ENCODE measurements around the gene NOL7. TPM values are rescaled to one million over a fixed set of nuclear protein-coding genes. Genes with fewer than 3 reads are reported as not detected.

Gene NOL7
- total and polyA plus RNA-seq, 2 of the 8 experiments (the other 6 are each of a cell fraction or from before 2014, with no cell fraction given) = 16.4 to 70.4 TPM

DNA sequence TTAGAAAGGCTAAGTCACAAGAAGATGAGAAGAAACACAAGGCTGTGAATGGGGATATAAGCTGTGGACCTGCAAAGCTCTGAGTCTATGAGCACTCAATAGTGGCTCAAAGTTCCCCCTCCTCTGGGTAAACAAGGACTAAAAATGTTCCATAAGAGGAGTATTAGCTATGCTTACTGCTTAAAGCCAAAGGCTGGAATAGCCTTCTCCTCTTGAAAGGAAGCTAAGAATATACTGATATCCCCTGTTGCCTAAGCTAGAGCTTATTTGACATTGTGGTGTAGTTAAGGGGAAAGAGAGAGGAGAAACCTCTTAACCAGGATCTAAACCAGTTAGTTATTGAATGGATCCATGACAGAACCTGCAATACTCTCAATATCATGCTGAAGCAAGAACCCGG, 45.8 kb downstream of the NOL7 start:
- CTCF ChIA-PET (ENCODE audit: partially characterized antibody) = no interaction called here

More for the DNA sequence above, 45.8 kb downstream of the NOL7 start:
- FAIRE-seq (no peak), DNase-seq (ENCODE audit: low read depth in 1 of 2, low spot score in 2 of 2) (no peak)
- no peaks in the 10 kb centered on the region for H3K36me3 ChIP-seq (ENCODE audit: control insufficient read depth in 2 of 4, insufficient read depth in 4 of 4, low read length in 3 of 4)
- H3K23ac ChIP-seq (ENCODE audit: insufficient read length) = no peak overlapping the region
- TF ChIP-seq BRCA1 (IDR thresholded peaks at IDR 0.05; ENCODE audit: low read depth, low read length) = no peak
- no peak for TF ChIP-seq SP2 (IDR thresholded peaks at IDR 0.05; ENCODE audit: low read length)
- TF ChIP-seq, protein P1, sequence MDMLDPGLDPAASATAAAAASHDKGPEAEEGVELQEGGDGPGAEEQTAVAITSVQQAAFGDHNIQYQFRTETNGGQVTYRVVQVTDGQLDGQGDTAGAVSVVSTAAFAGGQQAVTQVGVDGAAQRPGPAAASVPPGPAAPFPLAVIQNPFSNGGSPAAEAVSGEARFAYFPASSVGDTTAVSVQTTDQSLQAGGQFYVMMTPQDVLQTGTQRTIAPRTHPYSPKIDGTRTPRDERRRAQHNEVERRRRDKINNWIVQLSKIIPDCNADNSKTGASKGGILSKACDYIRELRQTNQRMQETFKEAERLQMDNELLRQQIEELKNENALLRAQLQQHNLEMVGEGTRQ (IDR thresholded peaks at IDR 0.05; ENCODE audit: low read length) = no peak
- no peak for TF ChIP-seq CHD2 (IDR thresholded peaks at IDR 0.05; ENCODE audit: low read length)
- no peak for TF ChIP-seq CEBPB (IDR thresholded peaks at IDR 0.05; ENCODE audit: low read depth, low read length)
- TF ChIP-seq CBX8 (IDR thresholded peaks at IDR 0.05; ENCODE audit: borderline replicate concordance, low read depth, low read length) = no peak
- TF ChIP-seq POLR2AphosphoS5 (IDR thresholded peaks at IDR 0.05; ENCODE audit: low read depth, low read length) = no peak
- TF ChIP-seq CBX5 (IDR thresholded peaks at IDR 0.05; ENCODE audit: low read depth, low read length) = no peak
- TF ChIP-seq FOSL1 (IDR thresholded peaks at IDR 0.05; ENCODE audit: insufficient read depth, low read depth, low read length) = no peak
- TF ChIP-seq CREB1 (IDR thresholded peaks at IDR 0.05) = no peak
- TF ChIP-seq RXRA (IDR thresholded peaks at IDR 0.05; ENCODE audit: insufficient read depth, low read depth, low read length) = no peak
- TF ChIP-seq EP300 (IDR thresholded peaks at IDR 0.05; ENCODE audit: borderline replicate concordance in 1 of 2, low read depth in 2 of 2, low read length in 2 of 2) = no peak
- no peak for TF ChIP-seq POU5F1 (IDR thresholded peaks at IDR 0.05; ENCODE audit: low read depth, low read length)
- no peaks in the 10 kb centered on the region for H3K27me3 ChIP-seq (replicated peaks in 1 of 4; ENCODE audit: control insufficient read depth in 3 of 4, extremely low read depth in 1 of 4, insufficient read depth in 3 of 4, low read length in 3 of 4)
- peaks cover 0 to 4% of the 10 kb centered on the region in 2 experiments for H4K20me1 ChIP-seq (replicated peaks in 1 of 2; ENCODE audit: control insufficient read depth in 1 of 2, insufficient read depth in 2 of 2, low read length in 2 of 2)
- H3K27ac ChIP-seq (ENCODE audit: low read depth, low read length) = no peak overlapping the region
- H2AK5ac ChIP-seq (ENCODE audit: low read depth, low read length) = no peak overlapping the region
- H3K4ac ChIP-seq (replicated peaks; ENCODE audit: insufficient read length, low read depth, low read length) = no peak overlapping the region
- H3K14ac ChIP-seq (ENCODE audit: insufficient read length) = no peak overlapping the region
- H4K8ac ChIP-seq (ENCODE audit: extremely low read depth, insufficient read depth, low read length) = no peak overlapping the region
- peaks cover 0 to 3% (median 0%) of the 10 kb centered on the region in 4 experiments; a peak in 2 of 7 replicates for H3K4me1 ChIP-seq (replicated peaks in 1 of 4; ENCODE audit: control insufficient read depth in 3 of 4, insufficient read depth in 4 of 4, low read length in 3 of 4)
- H2BK120ac ChIP-seq (replicated peaks; ENCODE audit: low read depth, low read length) = no peak overlapping the region
- H2AFZ ChIP-seq (ENCODE audit: low read length) = no peak overlapping the region
- H3K9ac ChIP-seq (replicated peaks in 1 of 4; ENCODE audit: extremely low read depth in 1 of 4, low read depth in 3 of 4, low read length in 3 of 4) = no peak overlapping the region
- H4K91ac ChIP-seq (replicated peaks; ENCODE audit: insufficient read length, low read length) = no peak overlapping the region
- H3K79me1 ChIP-seq (ENCODE audit: low read depth, low read length) = no peaks in the 10 kb centered on the region
- no peak overlapping the region for H2BK20ac ChIP-seq (ENCODE audit: low read length)
- no peak overlapping the region for H3K4me3 ChIP-seq (ENCODE audit: extremely low read depth in 1 of 4, insufficient read depth in 2 of 4, low read depth in 3 of 4, low read length in 4 of 4)
- no peaks in the 10 kb centered on the region for H3K9me3 ChIP-seq (ENCODE audit: insufficient read depth in 2 of 2, low read depth in 1 of 2, low read length in 1 of 2)
- H2BK12ac ChIP-seq (ENCODE audit: low read depth, low read length) = no peak overlapping the region
- no peak overlapping the region for H4K5ac ChIP-seq (ENCODE audit: insufficient read length, low read depth, low read length)
- no peak overlapping the region for H3K18ac ChIP-seq (ENCODE audit: extremely low read depth, low read length)
- H3K4me2 ChIP-seq (ENCODE audit: insufficient read depth in 1 of 2, low read depth in 2 of 2, low read length in 2 of 2) = no peak overlapping the region
- peaks cover 4 to 71% of the 10 kb centered on the region in 2 experiments; a peak in 3 of 4 replicates for H3K79me2 ChIP-seq (ENCODE audit: control insufficient read depth in 1 of 2, insufficient read depth in 2 of 2, low read length in 2 of 2)
- POLR2A ChIA-PET (ENCODE audit: partially characterized antibody) = interaction anchor here (0.6 kb wide), 1 partner anchor 45 kb away, joined by 4 read pairs; no protein-coding TSS in a partner anchor
- no peak overlapping the region for H3K56ac ChIP-seq (replicated peaks; ENCODE audit: insufficient read length, low read depth, low read length)
- 100% methylated on average over 1 of the region's 1 CpG; no CpG with 5 or more reads in 1 of the 2 experiments for WGBS, 2 experiments (ENCODE audit: extremely low coverage in 1 of 2, insufficient coverage in 1 of 2, insufficient read length in 1 of 2, insufficient replicate concordance in 2 of 2, low coverage in 1 of 2, low lambda C conversion rate in 2 of 2, missing lambda C conversion rate in 1 of 2)
- H3K23me2 ChIP-seq (ENCODE audit: low read depth, low read length) = no peaks in the 10 kb centered on the region
- H2BK15ac ChIP-seq (ENCODE audit: low read length) = no peak overlapping the region
- H2BK5ac ChIP-seq (ENCODE audit: low read depth, low read length) = no peak overlapping the region
